Adrenal gland (tissue), 12 donors: ENCODE data around the gene SLC25A6. TPM values are rescaled to one million over a fixed set of nuclear protein-coding genes. Genes with fewer than 3 reads are reported as not detected.
"Not testable (repeated sequence)": the region's sequence is repeated elsewhere in the genome, so short reads cannot be mapped to it uniquely, and the experiment has no call there.

Experiments
- DNase-seq, 7 donors: peaks; one replicate each; pipeline ENCODE4 v3.0.0-alpha.2; 2019 to 2020
- H3K27ac ChIP-seq, 5 donors: fragments of 200-600 bp; sonication (generic) in 4 of 5; 1 replicate in 3 of 5; 2 replicates in 2 of 5; pipeline versions ENCODE4 v1.5.1 to v1.8.0; 2016 to 2020; ENCODE audit warnings: mild to moderate bottlenecking in 1 of 5
- H3K27me3 ChIP-seq: fragments of 200-600 bp; 2 replicates; pipeline ENCODE4 v1.8.0; 2021
- H3K36me3 ChIP-seq, 2 donors: fragments of 200-600 bp; replicated peaks in 1 of 2; 1 replicate in 1 of 2; 2 replicates in 1 of 2; pipeline versions ENCODE4 v1.5.1 to v1.8.0; 2018 to 2022
- H3K4me1 ChIP-seq, 2 donors: fragments of 200-600 bp; replicated peaks in 1 of 2; 1 replicate in 1 of 2; 2 replicates in 1 of 2; pipeline versions ENCODE4 v1.5.1 to v1.8.0; 2018 to 2021
- H3K4me3 ChIP-seq, 4 donors: fragments of 200-600 bp; sonication (generic) in 3 of 4; one replicate each; pipeline ENCODE4 v1.5.1; 2016 to 2018
- H3K9me3 ChIP-seq, 3 donors: fragments of 200-600 bp; sonication (generic) in 1 of 3; replicated peaks in 1 of 3; 1 replicate in 2 of 3; 2 replicates in 1 of 3; pipeline versions ENCODE4 v1.5.1 to v1.8.0; 2016 to 2021
- CTCF ChIP-seq, 6 experiments: fragments of 450-650 bp in 4 of 6; fragments of 200-600 bp in 2 of 6; sonication (generic) in 1 of 6; IDR thresholded peaks; 1 replicate in 5 of 6; 2 replicates in 1 of 6; pipeline versions ENCODE4 v1.5.1 to v1.8.0; 2016 to 2021; ENCODE audit warnings: antibody characterized with exemption in 6 of 6, mild to moderate bottlenecking in 2 of 6, moderate library complexity in 1 of 6
- POLR2A ChIP-seq, 2 donors: fragments of 450-650 bp; IDR thresholded peaks; one replicate each; pipeline ENCODE4 v1.6.1; 2017; ENCODE audit warnings: antibody characterized with exemption in 2 of 2, mild to moderate bottlenecking in 2 of 2, moderate library complexity in 1 of 2
- WGBS, 4 donors: extraction: QIAGEN DNeasy Blood & Tissue Kit in 2 of 4; methylation state at CpG; one replicate each; pipeline versions ENCODE4 v1.1.5 to v1.1.7; 2013 to 2017; 5-methylcytosine and 5-hydroxymethylcytosine counted together
- intact Hi-C, 2 donors: fragments of 100-400 bp; cut with DNase I; formaldehyde crosslinking; loops; one replicate each; pipeline versions ENCODE4 v1.14.1 to v1.15.0; 2022 to 2023
- polyA plus RNA-seq, 3 donors: library from polyadenylated mRNA; stranded (reverse); fragments of 200-250 nt in 2 of 3; fragments of 350-450 nt in 1 of 3; fragmentation: Illumina TruSeq in 1 of 3; extraction: RNeasy Lipid Tissue Mini Kit (QIAGEN cat#74804) in 1 of 3; gene quantifications; one replicate each; pipeline ENCODE4 v1.2.3, GENCODE V29; 2013 to 2014
- total RNA-seq, 9 donors: library from RNA; depleted of rRNA in 4 of 9; stranded (reverse); fragments of >200 nt in 4 of 9; fragments of 120-200 nt in 1 of 9; fragmentation: NEBNext Ultra II Directional in 1 of 9; extraction: Animal tissue kit (Norgen Biotek cat#: 25700) in 1 of 9; gene quantifications; one replicate each; pipeline versions ENCODE4 v1.1.0 to v1.2.4, GENCODE V29; 2013 to 2023
- donor health status: healthy with polysubstance abuse.
- donor health status: Bipolar disorder and iron deficiency.
- donor health status: DM: yes; HTN: yes; CAD: no.
- donor health status: DM: no; HTN: no; CAD: no.
- donor health status: DM: no; HTN: no; CAD: no.
- donor health status: DM: yes; HTN: yes; CAD: no.

Gene SLC25A6
- total and polyA plus RNA-seq, 12 donors = 183 to 509 (median 387) TPM

- no peak for DNase-seq
- H3K9me3 ChIP-seq = no peaks in the 10 kb centered on the region
- WGBS, 4 donors = 89 to 92% (median 91%) methylated on average over 4 of the region's 4 CpGs
- no peaks in the 10 kb centered on the region for H3K4me1 ChIP-seq
- no peak overlapping the region for H3K27ac ChIP-seq
- TF ChIP-seq CTCF (IDR thresholded peaks at IDR 0.05) (no peak), POLR2A (IDR thresholded peaks at IDR 0.05) (no peak)
- H3K27me3 ChIP-seq = no peaks in the 10 kb centered on the region
- intact Hi-C loops = no loop called here
- no peaks in the 10 kb centered on the region for H3K36me3 ChIP-seq
- no peak overlapping the region for H3K4me3 ChIP-seq
These were observed 23.6 kb downstream of the SLC25A6 start for GRCh38 chrX:1368385-1368698.

- H3K9me3 ChIP-seq, H3K36me3 ChIP-seq, intact Hi-C loops, DNase-seq, H3K4me3 ChIP-seq, H3K27me3 ChIP-seq, H3K4me1 ChIP-seq, H3K27ac ChIP-seq: not testable (repeated sequence)
- WGBS, 4 donors = 93 to 96% methylated on average over 9 to 54 of the region's 63 CpGs; no CpG with 5 or more reads in 2 of the 4 donors
These were observed 25.6 kb downstream of the SLC25A6 start for GRCh38 chrX:1366363-1366762.

- Histone ChIP-seq H3K4me3 (no peak overlapping the region), H3K9me3 (peaks cover 0 to 4% (median 0%) of the 10 kb centered on the region in 3 donors), H3K36me3 (no peaks in the 10 kb centered on the region), H3K27ac (no peak overlapping the region), H3K27me3 (no peaks in the 10 kb centered on the region), H3K4me1 (no peaks in the 10 kb centered on the region)
- 89 to 95% (median 91%) methylated on average over 2 of the region's 2 CpGs for WGBS, 4 donors
- TF ChIP-seq POLR2A (IDR thresholded peaks at IDR 0.05) (no peak), CTCF (IDR thresholded peaks at IDR 0.05) (no peak)
- intact Hi-C loops = no loop called here
- DNase-seq = no peak
These were observed 30.0 kb downstream of the SLC25A6 start for GRCh38 chrX:1361910-1362309.

GRCh38 chrX:1361275-1361674 lies 30.6 kb downstream of the SLC25A6 start:
- no peaks in the 10 kb centered on the region for H3K36me3 ChIP-seq
- no peak for DNase-seq
- no peaks in the 10 kb centered on the region for H3K27me3 ChIP-seq
- intact Hi-C loops = no loop called here
- no peak for TF ChIP-seq CTCF (IDR thresholded peaks at IDR 0.05)
- TF ChIP-seq POLR2A (IDR thresholded peaks at IDR 0.05) = no peak
- no peaks in the 10 kb centered on the region for H3K4me1 ChIP-seq
- H3K27ac ChIP-seq = no peak overlapping the region
- 67 to 89% (median 81%) methylated on average over 11 to 12 of the region's 12 CpGs for WGBS, 4 donors
- peaks cover 0 to 4% (median 0%) of the 10 kb centered on the region in 3 donors for H3K9me3 ChIP-seq
- no peak overlapping the region for H3K4me3 ChIP-seq

GRCh38 chrX:1360171-1360570 lies 31.7 kb downstream of the SLC25A6 start:
- peaks cover 0 to 4% (median 0%) of the 10 kb centered on the region in 3 donors for H3K9me3 ChIP-seq
- H3K27me3 ChIP-seq = no peaks in the 10 kb centered on the region
- H3K36me3 ChIP-seq = no peaks in the 10 kb centered on the region
- WGBS, 4 donors = 81 to 93% (median 85%) methylated on average over 2 of the region's 2 CpGs
- H3K4me1 ChIP-seq = no peaks in the 10 kb centered on the region
- no peak for DNase-seq
- no peak for TF ChIP-seq POLR2A (IDR thresholded peaks at IDR 0.05)
- no peak for TF ChIP-seq CTCF (IDR thresholded peaks at IDR 0.05)
- H3K27ac ChIP-seq = no peak overlapping the region
- intact Hi-C loops = no loop called here
- no peak overlapping the region for H3K4me3 ChIP-seq
